ENCODE measurements around the gene PPFIA1.
"Not testable (repeated sequence)": the region's sequence is repeated elsewhere in the genome, so short reads cannot be mapped to it uniquely, and the experiment has no call there.

The PPFIA1 gene

DNA sequence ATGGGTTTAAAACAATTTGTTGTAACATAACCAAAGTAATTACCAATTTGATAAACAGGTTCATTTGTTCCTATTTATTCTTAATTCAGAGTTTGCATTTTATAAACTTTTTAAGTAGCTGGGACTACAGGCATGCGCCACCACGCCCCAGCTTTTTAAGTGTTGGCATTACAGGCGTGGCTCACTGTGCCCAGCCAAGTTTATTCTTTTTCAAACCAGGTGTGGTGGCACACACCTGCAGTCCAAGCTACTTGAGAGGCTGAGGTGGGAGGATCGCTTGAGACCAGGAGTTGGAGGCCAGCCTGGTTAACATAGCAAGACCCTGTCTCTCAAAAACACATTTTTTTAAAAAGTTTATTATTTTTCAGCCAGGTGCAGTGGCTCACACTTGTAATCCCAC, 19.1 kb downstream of the PPFIA1 start:
- Histone ChIP-seq H3K27ac (no peak overlapping the region), H3K4me1 (peaks cover 0 to 5% (median 0%) of the 10 kb centered on the region in 4 donors), H3K36me3 (peaks cover 24 to 48% (median 26%) of the 10 kb centered on the region in 3 donors), H3K4me3 (no peak overlapping the region), H3K9me3 (no peaks in the 10 kb centered on the region), H3K27me3 (no peaks in the 10 kb centered on the region)
- intact Hi-C loops (cut with DNase I; ENCODE audit: low total_unique reads) = no loop called here
- no peak for DNase-seq
- TF ChIP-seq, protein P1, sequence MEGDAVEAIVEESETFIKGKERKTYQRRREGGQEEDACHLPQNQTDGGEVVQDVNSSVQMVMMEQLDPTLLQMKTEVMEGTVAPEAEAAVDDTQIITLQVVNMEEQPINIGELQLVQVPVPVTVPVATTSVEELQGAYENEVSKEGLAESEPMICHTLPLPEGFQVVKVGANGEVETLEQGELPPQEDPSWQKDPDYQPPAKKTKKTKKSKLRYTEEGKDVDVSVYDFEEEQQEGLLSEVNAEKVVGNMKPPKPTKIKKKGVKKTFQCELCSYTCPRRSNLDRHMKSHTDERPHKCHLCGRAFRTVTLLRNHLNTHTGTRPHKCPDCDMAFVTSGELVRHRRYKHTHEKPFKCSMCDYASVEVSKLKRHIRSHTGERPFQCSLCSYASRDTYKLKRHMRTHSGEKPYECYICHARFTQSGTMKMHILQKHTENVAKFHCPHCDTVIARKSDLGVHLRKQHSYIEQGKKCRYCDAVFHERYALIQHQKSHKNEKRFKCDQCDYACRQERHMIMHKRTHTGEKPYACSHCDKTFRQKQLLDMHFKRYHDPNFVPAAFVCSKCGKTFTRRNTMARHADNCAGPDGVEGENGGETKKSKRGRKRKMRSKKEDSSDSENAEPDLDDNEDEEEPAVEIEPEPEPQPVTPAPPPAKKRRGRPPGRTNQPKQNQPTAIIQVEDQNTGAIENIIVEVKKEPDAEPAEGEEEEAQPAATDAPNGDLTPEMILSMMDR (IDR thresholded peaks at IDR 0.05) = no peak

DNA sequence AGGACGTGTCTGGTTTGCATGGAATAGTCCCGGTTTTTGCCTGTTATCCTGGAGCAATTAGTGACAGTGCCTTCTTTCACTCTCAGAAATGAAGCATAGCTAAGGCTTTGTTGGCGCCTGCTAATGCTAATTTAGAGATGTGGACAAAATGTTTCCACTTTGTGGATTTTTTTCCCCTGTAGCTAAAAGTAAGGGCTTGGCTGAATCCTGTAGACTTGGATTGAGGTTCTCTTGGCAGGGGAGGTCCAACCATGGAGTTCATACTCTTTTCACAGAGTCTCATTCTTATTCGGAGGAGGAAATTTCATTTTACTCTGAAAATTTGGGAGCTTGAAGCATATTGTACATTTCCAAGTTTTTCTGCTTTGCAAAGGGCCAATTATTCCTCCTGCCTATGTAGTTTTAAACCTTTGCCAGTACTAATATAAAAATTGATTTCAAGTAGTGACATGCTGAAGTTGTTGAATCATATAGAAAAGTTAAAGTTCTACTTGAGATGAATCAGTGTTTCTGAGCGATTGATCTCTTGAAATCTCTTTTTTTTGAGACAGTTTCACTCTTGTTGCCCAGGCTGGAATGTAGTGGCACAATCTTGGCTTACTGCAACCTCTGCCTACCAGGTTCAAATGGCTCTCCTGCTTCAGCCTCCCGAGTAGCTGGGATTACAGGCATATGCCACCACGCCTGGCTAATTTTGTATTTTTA, 20.0 kb downstream of the PPFIA1 start:
- TF ChIP-seq, protein P1 (IDR thresholded peaks at IDR 0.05) = no peak
- no peaks in the 10 kb centered on the region for H3K27me3 ChIP-seq
- H3K4me1 ChIP-seq = peaks cover 0 to 5% (median 0%) of the 10 kb centered on the region in 4 donors
- H3K36me3 ChIP-seq = peaks cover 16 to 39% (median 18%) of the 10 kb centered on the region in 3 donors
- H3K4me3 ChIP-seq = no peak overlapping the region
- H3K9me3 ChIP-seq = no peaks in the 10 kb centered on the region
- no peak overlapping the region for H3K27ac ChIP-seq
- intact Hi-C loops (cut with DNase I; ENCODE audit: low total_unique reads) = no loop called here
- no peak for DNase-seq

DNA sequence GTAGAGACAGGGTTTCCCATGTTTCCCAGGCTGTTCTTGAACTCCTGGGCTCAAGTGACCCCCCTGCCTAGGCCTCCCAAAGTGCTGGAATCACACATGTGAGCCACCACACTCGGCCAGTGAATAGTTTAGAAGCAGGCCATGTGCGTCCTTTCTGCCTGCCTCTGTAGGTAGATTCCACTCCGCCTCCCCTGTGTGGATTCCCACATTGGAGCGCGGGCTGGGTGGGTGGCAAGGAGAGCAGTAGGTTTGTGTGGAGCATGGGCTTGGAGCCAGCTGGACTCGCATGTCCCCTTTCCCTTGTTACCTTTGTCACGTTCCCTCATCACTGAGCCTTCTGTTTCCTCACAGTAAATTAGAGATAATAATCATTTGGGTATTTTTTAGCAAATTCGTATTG, 21.7 kb downstream of the PPFIA1 start:
- DNase-seq = no peak
- Histone ChIP-seq H3K36me3 (peaks cover 5 to 22% (median 6%) of the 10 kb centered on the region in 3 donors), H3K27me3 (no peaks in the 10 kb centered on the region), H3K4me3 (no peak overlapping the region), H3K27ac (no peak overlapping the region), H3K4me1 (peaks cover 0 to 5% (median 0%) of the 10 kb centered on the region in 4 donors), H3K9me3 (no peaks in the 10 kb centered on the region)
- TF ChIP-seq, protein P1 (IDR thresholded peaks at IDR 0.05) = no peak
- intact Hi-C loops (cut with DNase I; ENCODE audit: low total_unique reads) = no loop called here

DNA sequence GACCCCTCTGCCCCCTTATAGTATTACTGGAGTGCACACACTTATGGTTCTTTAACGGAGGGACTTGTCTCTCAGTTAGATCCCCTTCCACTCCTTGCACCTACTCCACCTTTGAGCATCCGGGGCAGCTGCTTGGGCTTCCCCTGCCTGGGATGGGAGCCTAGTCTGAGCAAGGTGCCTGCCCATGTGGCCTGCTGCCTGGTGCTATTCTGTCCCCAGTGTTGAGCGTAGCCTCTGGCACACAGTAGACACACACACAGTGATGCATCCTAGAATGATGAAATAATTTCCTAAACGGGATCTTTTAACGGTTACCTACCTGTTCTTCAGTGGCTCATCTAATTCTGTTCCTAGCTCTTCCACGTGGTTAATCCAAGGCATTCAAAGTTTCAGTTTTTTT, 22.4 kb downstream of the PPFIA1 start:
- H3K4me3 ChIP-seq = no peak overlapping the region
- no peaks in the 10 kb centered on the region for H3K27me3 ChIP-seq
- intact Hi-C loops (cut with DNase I; ENCODE audit: low total_unique reads) = no loop called here
- DNase-seq = no peak
- no peaks in the 10 kb centered on the region for H3K9me3 ChIP-seq
- H3K27ac ChIP-seq = no peak overlapping the region
- peaks cover 5 to 20% (median 5%) of the 10 kb centered on the region in 3 donors for H3K36me3 ChIP-seq
- H3K4me1 ChIP-seq = peaks cover 0 to 5% (median 0%) of the 10 kb centered on the region in 4 donors
- TF ChIP-seq, protein P1 (IDR thresholded peaks at IDR 0.05) = no peak

DNA sequence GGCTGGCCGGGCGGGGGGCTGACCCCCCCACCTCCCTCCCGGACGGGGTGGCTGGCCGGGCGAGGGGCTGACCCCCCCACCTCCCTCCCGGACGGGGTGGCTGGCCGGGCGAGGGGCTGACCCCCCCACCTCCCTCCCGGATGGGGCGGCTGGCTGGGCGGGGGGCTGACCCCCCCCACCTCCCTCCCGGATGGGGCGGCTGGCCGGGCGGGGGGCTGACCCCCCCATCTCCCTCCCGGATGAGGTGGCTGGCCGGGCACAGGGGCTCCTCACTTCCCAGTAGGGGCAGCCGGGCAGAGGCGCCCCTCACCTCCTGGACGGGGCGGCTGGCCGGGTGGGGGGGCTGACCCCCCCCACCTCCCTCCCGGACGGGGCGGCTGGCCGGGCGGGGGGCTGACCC, 24.7 kb downstream of the PPFIA1 start:
- H3K4me1 ChIP-seq; intact Hi-C loops (cut with DNase I; ENCODE audit: low total_unique reads); H3K27me3 ChIP-seq; H3K9me3 ChIP-seq; H3K27ac ChIP-seq; DNase-seq; H3K4me3 ChIP-seq: not testable (repeated sequence)
- peaks cover 14 to 27% (median 17%) of the 10 kb centered on the region in 3 donors for H3K36me3 ChIP-seq

DNA sequence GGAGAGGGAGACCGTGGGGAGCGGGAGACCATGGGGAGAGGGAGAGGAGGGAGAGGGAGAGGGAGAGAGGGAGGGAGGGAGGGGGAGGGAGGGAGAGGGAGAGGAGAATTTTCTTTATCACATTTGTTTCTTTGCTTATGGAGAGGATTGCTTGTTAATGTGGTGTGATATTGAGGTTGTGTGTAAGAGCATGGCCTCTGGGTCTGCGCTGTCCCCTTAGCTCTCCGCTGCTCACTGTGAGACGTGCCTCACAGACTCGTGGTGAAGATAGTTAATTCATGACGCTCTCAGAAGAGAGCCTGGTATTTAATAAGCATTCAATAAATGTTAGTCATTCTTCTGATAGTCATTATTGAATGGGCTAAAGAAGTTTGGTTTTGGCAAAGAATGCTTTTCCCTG, 26.2 kb downstream of the PPFIA1 start:
- no peak for DNase-seq
- Histone ChIP-seq H3K36me3 (peaks cover 14 to 28% (median 17%) of the 10 kb centered on the region in 3 donors), H3K27ac (no peak overlapping the region), H3K27me3 (no peaks in the 10 kb centered on the region), H3K9me3 (no peaks in the 10 kb centered on the region), H3K4me1 (no peaks in the 10 kb centered on the region), H3K4me3 (no peak overlapping the region)
- intact Hi-C loops (cut with DNase I; ENCODE audit: low total_unique reads) = no loop called here
- TF ChIP-seq, protein P1 (IDR thresholded peaks at IDR 0.05) = no peak
